Left ventricle myocardium superior (tissue), 1 donor: ENCODE measurements around the gene KSR2. TPM values are rescaled to one million over a fixed set of nuclear protein-coding genes. Genes with fewer than 3 reads are reported as not detected.

ENCODE experiments used
- ATAC-seq: fragments of 200-7000 bp; cut with Tn5 transposase; one replicate; pipeline ENCODE4 v1.9.1; 2020; ENCODE audit warnings: mild to moderate bottlenecking, moderate library complexity
- DNase-seq: peaks from one replicate; pipeline ENCODE4 v3.0.0-alpha.2; 2020
- intact Hi-C: fragments of 100-400 bp; cut with micrococcal nuclease; formaldehyde crosslinking; loops from one replicate; pipeline ENCODE4 v1.11.0; 2022
- total RNA-seq: library from RNA; stranded (reverse); fragmentation: NEBNext Ultra II Directional; extraction: Animal tissue kit (Norgen Biotek cat#: 25700); gene quantifications from one replicate; pipeline ENCODE4 v1.2.1, GENCODE V29; 2021
- donor health status: DM: no; HTN: yes; CAD: no; lungs with severe emphysema.

KSR2 gene
- total RNA-seq, 1 donor from 2014 or later, result not detected

GRCh38 chr12:117498880-117499279 lies 469.9 kb downstream of the KSR2 start:
- intact Hi-C loops, result no loop called here
- DNase-seq (no peak), ATAC-seq (no peak)

- intact Hi-C loops, result no loop called here
- no peak for ATAC-seq
- DNase-seq, result no peak
Measured at GRCh38 chr12:117498256-117498655, 470.5 kb downstream of the KSR2 start.

GRCh38 chr12:117497407-117497806 lies 471.4 kb downstream of the KSR2 start:
- no peak for ATAC-seq
- intact Hi-C loops, result no loop called here
- DNase-seq, result no peak

GRCh38 chr12:117494833-117495655 lies 473.7 kb downstream of the KSR2 start:
- no peak for ATAC-seq
- intact Hi-C loops, result no loop called here
- no peak for DNase-seq

GRCh38 chr12:117491711-117492110 lies 477.1 kb downstream of the KSR2 start:
- intact Hi-C loops, result no loop called here
- no peak for ATAC-seq

GRCh38 chr12:117490130-117490529 lies 478.7 kb downstream of the KSR2 start:
- intact Hi-C loops, result no loop called here
- ATAC-seq, result no peak

More at GRCh38 chr12:117491711-117492110, 477.1 kb downstream of the KSR2 start:
- DNase-seq, result no peak

GRCh38 chr12:117489671-117490070 lies 479.1 kb downstream of the KSR2 start:
- no peak for DNase-seq
- ATAC-seq, result no peak
- intact Hi-C loops, result no loop called here

More at GRCh38 chr12:117490130-117490529, 478.7 kb downstream of the KSR2 start:
- no peak for DNase-seq

GRCh38 chr12:117486840-117487659 lies 481.7 kb downstream of the KSR2 start:
- intact Hi-C loops, result no loop called here
- ATAC-seq, result peak; percentile 73

GRCh38 chr12:117485984-117486839 lies 482.6 kb downstream of the KSR2 start:
- intact Hi-C loops, result no loop called here
- ATAC-seq, result no peak
- DNase-seq, result no peak

More at GRCh38 chr12:117486840-117487659, 481.7 kb downstream of the KSR2 start:
- DNase-seq, result no peak

GRCh38 chr12:117484901-117485300 lies 483.9 kb downstream of the KSR2 start:
- ATAC-seq (no peak), DNase-seq (no peak)
- intact Hi-C loops, result no loop called here

- intact Hi-C loops, result no loop called here
- ATAC-seq (no peak), DNase-seq (no peak)
Measured at GRCh38 chr12:117483501-117483900, 485.3 kb downstream of the KSR2 start.

GRCh38 chr12:117481470-117481869 lies 487.3 kb downstream of the KSR2 start:
- no peak for DNase-seq
- intact Hi-C loops, result no loop called here
- no peak for ATAC-seq

GRCh38 chr12:117476341-117476740 lies 492.4 kb downstream of the KSR2 start:
- no peak for ATAC-seq
- intact Hi-C loops, result no loop called here
- no peak for DNase-seq

- intact Hi-C loops, result no loop called here
- no peak for ATAC-seq
Measured at GRCh38 chr12:117473856-117474255, 494.9 kb downstream of the KSR2 start.

GRCh38 chr12:117472983-117473382 lies 495.8 kb downstream of the KSR2 start:
- ATAC-seq (no peak), DNase-seq (no peak)
- intact Hi-C loops, result no loop called here

More at GRCh38 chr12:117473856-117474255, 494.9 kb downstream of the KSR2 start:
- DNase-seq, result no peak

- intact Hi-C loops, result no loop called here
- ATAC-seq, result no peak
- DNase-seq, result no peak
Measured at GRCh38 chr12:117470804-117471203, 498.0 kb downstream of the KSR2 start.

- intact Hi-C loops, result no loop called here
- DNase-seq (no peak), ATAC-seq (no peak)
Measured at GRCh38 chr12:117469883-117470483, 498.8 kb downstream of the KSR2 start.

GRCh38 chr12:117468016-117468415 lies 500.8 kb downstream of the KSR2 start:
- intact Hi-C loops, result no loop called here
- ATAC-seq (no peak), DNase-seq (no peak)

- DNase-seq (no peak), ATAC-seq (no peak)
- intact Hi-C loops, result no loop called here
Measured at GRCh38 chr12:117467588-117467987, 501.2 kb downstream of the KSR2 start.
